GM23338 (cell line): ENCODE data around the gene PCDHGB5. TPM values are rescaled to one million over a fixed set of nuclear protein-coding genes. Genes with fewer than 3 reads are reported as not detected.
A peak's percentile ranks its signal among the peaks of the same experiment; 100 is the strongest.
"Not testable (repeated sequence)": the region's sequence is repeated elsewhere in the genome, so short reads cannot be mapped to it uniquely, and the experiment has no call there.

Experiments
- ATAC-seq: fragments of 200-7000 bp; cut with Tn5 transposase; 3 replicates; pipeline ENCODE4 v1.9.1; 2020
- DNase-seq: peaks from one replicate; pipeline ENCODE4 v3.0.0-alpha.2; 2015; ENCODE audit warnings: low spot score
- H2AFZ ChIP-seq: fragments of 200-600 bp; sonication (generic); 2 replicates; pipeline ENCODE4 v1.8.0; 2016; ENCODE audit warnings: antibody characterized with exemption, mild to moderate bottlenecking, moderate library complexity
- H3F3A ChIP-seq: fragments of 200-600 bp; sonication (generic); replicated peaks from 2 replicates; pipeline ENCODE4 v1.8.0; 2017; ENCODE audit warnings: antibody characterized with exemption, mixed run types, low read depth
- H3K27ac ChIP-seq: fragments of 200-600 bp; sonication (generic); 2 replicates; pipeline ENCODE4 v1.6.1; 2016; ENCODE audit warnings: low read depth
- H3K27me3 ChIP-seq: fragments of 200-600 bp; sonication (generic); 2 replicates; pipeline ENCODE4 v1.8.0; 2016; ENCODE audit warnings: mild to moderate bottlenecking, mixed run types, moderate library complexity; ENCODE audit not compliant: insufficient read depth
- H3K36me3 ChIP-seq: fragments of 200-600 bp; sonication (generic); 2 replicates; pipeline ENCODE4 v1.8.0; 2016; ENCODE audit warnings: mild to moderate bottlenecking; ENCODE audit not compliant: insufficient read depth
- H3K4me1 ChIP-seq: fragments of 200-600 bp; sonication (generic); 2 replicates; pipeline ENCODE4 v1.8.0; 2016; ENCODE audit warnings: mild to moderate bottlenecking, moderate library complexity; ENCODE audit not compliant: insufficient read depth
- H3K4me2 ChIP-seq: fragments of 200-600 bp; sonication (generic); 2 replicates; pipeline ENCODE4 v1.7.1; 2017; ENCODE audit warnings: mixed run types
- H3K4me3 ChIP-seq: fragments of 200-600 bp; sonication (generic); 2 replicates; pipeline ENCODE4 v1.6.1; 2016; ENCODE audit warnings: mixed run types
- H3K79me2 ChIP-seq: fragments of 200-600 bp; sonication (generic); replicated peaks from 2 replicates; pipeline ENCODE4 v1.8.0; 2017; ENCODE audit warnings: mild to moderate bottlenecking; ENCODE audit not compliant: insufficient read depth
- H3K9me2 ChIP-seq: fragments of 200-600 bp; sonication (generic); 2 replicates; pipeline ENCODE4 v1.8.0; 2017; ENCODE audit not compliant: insufficient read depth
- H4K20me1 ChIP-seq: fragments of 200-600 bp; sonication (generic); replicated peaks from 2 replicates; pipeline ENCODE4 v1.8.0; 2017; ENCODE audit warnings: mild to moderate bottlenecking; ENCODE audit not compliant: insufficient read depth
- H3K27ac Mint-ChIP-seq: 2 replicates; pipeline ENCODE4 v1.8.0; 2020; ENCODE audit warnings: inconsistent platforms, mild to moderate bottlenecking, moderate library complexity, mixed read lengths
- H3K27me3 Mint-ChIP-seq: 3 replicates; pipeline ENCODE4 v1.8.0; 2022; ENCODE audit warnings: low read depth, mild to moderate bottlenecking, moderate library complexity, mixed read lengths, inconsistent platforms; ENCODE audit not compliant: insufficient read depth, poor library complexity
- H3K36me3 Mint-ChIP-seq: 3 replicates; pipeline ENCODE4 v1.8.0; 2021; ENCODE audit warnings: low read depth, mild to moderate bottlenecking, inconsistent platforms, moderate library complexity, mixed read lengths
- H3K4me1 Mint-ChIP-seq: 3 replicates; pipeline ENCODE4 v1.8.0; 2020; ENCODE audit warnings: mild to moderate bottlenecking, inconsistent platforms, mixed read lengths
- H3K4me3 Mint-ChIP-seq: 3 replicates; pipeline ENCODE4 v1.8.0; 2021; ENCODE audit warnings: moderate library complexity, mild to moderate bottlenecking, inconsistent platforms, mixed read lengths
- H3K9me3 Mint-ChIP-seq: 3 replicates; pipeline ENCODE4 v1.8.0; 2020; ENCODE audit warnings: moderate library complexity, mild to moderate bottlenecking, inconsistent platforms, mixed read lengths
- polyA plus RNA-seq: library from polyadenylated mRNA; unstranded; fragments of >200 nt; fragmentation: Nextera tagmentation; extraction: Ambion mirVana; gene quantifications from 2 replicates; pipeline ENCODE4 v1.2.1, GENCODE V29; 2016
- total RNA-seq: library from RNA; depleted of rRNA; stranded (reverse); fragments of >200 nt; shearing (Covaris generic); gene quantifications from 2 replicates; pipeline ENCODE4 v1.2.3, GENCODE V29; 2014
- TF ChIP-seq, protein P1 (sequence below): IDR thresholded peaks from one replicate; pipeline ENCODE4 v1.6.1; 2018; ENCODE audit warnings: antibody characterized with exemption; ENCODE audit not compliant: unreplicated experiment

Gene PCDHGB5
- total and polyA plus RNA-seq, 2 experiments from 2014 or later, result 2.5 to 18.5 TPM

DNA sequence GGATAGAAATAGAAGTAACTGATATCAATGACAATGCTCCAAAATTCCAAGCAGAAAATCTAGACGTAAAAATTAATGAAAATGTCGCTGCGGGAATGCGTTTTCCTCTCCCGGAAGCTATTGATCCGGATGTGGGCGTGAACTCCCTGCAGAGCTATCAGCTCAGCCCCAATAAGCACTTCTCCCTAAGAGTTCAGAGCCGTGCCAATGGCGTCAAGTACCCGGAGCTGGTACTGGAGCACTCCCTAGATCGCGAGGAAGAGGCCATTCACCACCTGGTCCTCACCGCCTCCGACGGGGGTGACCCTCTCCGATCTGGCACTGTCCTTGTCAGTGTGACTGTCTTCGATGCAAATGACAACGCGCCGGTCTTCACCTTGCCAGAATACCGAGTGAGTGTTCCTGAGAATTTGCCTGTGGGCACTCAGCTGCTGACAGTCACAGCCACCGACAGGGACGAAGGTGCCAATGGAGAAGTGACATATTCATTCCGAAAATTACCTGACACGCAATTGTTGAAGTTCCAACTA is 15.9 kb downstream of the PCDHGB5 start:
- peaks cover 12% of the 10 kb centered on the region for H3K27me3 ChIP-seq
- H3K79me2 ChIP-seq, result 0 out of 2 replicates have a peak, but pooled peaks cover 2% of the 10 kb centered on the region
- H3K4me2 ChIP-seq, result peak overlapping the region; percentile 45; the same call in 1 of the 2 replicates
- TF ChIP-seq, protein P1, sequence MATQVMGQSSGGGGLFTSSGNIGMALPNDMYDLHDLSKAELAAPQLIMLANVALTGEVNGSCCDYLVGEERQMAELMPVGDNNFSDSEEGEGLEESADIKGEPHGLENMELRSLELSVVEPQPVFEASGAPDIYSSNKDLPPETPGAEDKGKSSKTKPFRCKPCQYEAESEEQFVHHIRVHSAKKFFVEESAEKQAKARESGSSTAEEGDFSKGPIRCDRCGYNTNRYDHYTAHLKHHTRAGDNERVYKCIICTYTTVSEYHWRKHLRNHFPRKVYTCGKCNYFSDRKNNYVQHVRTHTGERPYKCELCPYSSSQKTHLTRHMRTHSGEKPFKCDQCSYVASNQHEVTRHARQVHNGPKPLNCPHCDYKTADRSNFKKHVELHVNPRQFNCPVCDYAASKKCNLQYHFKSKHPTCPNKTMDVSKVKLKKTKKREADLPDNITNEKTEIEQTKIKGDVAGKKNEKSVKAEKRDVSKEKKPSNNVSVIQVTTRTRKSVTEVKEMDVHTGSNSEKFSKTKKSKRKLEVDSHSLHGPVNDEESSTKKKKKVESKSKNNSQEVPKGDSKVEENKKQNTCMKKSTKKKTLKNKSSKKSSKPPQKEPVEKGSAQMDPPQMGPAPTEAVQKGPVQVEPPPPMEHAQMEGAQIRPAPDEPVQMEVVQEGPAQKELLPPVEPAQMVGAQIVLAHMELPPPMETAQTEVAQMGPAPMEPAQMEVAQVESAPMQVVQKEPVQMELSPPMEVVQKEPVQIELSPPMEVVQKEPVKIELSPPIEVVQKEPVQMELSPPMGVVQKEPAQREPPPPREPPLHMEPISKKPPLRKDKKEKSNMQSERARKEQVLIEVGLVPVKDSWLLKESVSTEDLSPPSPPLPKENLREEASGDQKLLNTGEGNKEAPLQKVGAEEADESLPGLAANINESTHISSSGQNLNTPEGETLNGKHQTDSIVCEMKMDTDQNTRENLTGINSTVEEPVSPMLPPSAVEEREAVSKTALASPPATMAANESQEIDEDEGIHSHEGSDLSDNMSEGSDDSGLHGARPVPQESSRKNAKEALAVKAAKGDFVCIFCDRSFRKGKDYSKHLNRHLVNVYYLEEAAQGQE, result no peak
- peaks cover 28% of the 10 kb centered on the region for H3K27me3 Mint-ChIP-seq
- H3K4me1 Mint-ChIP-seq, result peaks cover 17% of the 10 kb centered on the region
- peak overlapping the region; percentile 40; the same call in 1 of the 2 replicates for H3K4me3 ChIP-seq
- H4K20me1 ChIP-seq, result peaks cover 7% of the 10 kb centered on the region; the same call in 1 of the 2 replicates
- H3K9me3 Mint-ChIP-seq, result peaks cover 47% of the 10 kb centered on the region
- peaks cover 2% of the 10 kb centered on the region for H3K4me1 ChIP-seq
- DNase-seq, result no peak
- no peaks in the 10 kb centered on the region for H3K9me2 ChIP-seq
- peak overlapping the region; percentile 90 for H3K4me3 Mint-ChIP-seq
- peak overlapping the region; percentile 89; the same call in 1 of the 2 replicates for H3K27ac Mint-ChIP-seq
- no peaks in the 10 kb centered on the region for H3F3A ChIP-seq
- H2AFZ ChIP-seq, result no peak overlapping the region; the same call in 1 of the 2 replicates
- H3K36me3 Mint-ChIP-seq, result peaks cover 50% of the 10 kb centered on the region
- ATAC-seq, result peak; percentile 65
- no peak overlapping the region for H3K27ac ChIP-seq
- no peaks in the 10 kb centered on the region for H3K36me3 ChIP-seq

DNA sequence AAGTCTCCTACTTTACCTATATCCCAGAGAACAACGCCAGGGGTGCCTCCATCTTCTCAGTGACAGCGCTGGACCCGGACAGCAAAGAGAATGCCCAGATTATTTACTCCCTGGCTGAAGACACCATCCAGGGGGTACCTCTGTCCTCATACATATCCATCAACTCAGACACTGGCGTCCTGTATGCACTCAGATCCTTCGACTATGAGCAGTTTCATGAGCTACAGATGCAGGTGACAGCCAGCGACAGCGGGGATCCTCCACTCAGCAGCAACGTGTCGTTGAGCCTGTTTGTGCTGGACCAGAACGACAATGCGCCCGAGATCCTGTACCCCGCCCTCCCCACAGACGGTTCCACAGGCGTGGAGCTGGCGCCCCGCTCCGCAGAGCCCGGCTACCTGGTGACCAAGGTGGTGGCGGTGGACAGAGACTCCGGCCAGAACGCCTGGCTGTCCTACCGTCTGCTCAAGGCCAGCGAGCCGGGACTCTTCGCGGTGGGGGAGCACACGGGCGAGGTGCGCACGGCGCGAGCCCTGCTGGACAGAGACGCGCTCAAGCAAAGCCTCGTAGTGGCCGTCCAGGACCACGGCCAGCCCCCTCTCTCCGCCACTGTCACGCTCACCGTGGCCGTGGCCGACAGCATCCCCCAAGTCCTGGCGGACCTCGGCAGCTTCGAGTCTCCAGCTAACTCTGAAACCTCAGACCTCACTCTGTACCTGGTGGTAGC is 17.0 kb downstream of the PCDHGB5 start:
- not testable (repeated sequence) for H3K4me3 ChIP-seq, H3K4me1 ChIP-seq, H2AFZ ChIP-seq, ATAC-seq, H3K27me3 ChIP-seq, DNase-seq, H3K79me2 ChIP-seq, H3K9me2 ChIP-seq, H3K27ac ChIP-seq, H3K4me2 ChIP-seq, H4K20me1 ChIP-seq, H3F3A ChIP-seq, H3K27ac Mint-ChIP-seq, H3K36me3 ChIP-seq
- Mint-ChIP-seq H3K4me1 (peaks cover 14% of the 10 kb centered on the region), H3K4me3 (peak overlapping the region; percentile 11; the same call in 2 of the 3 replicates), H3K27me3 (peaks cover 26% of the 10 kb centered on the region), H3K9me3 (peaks cover 51% of the 10 kb centered on the region), H3K36me3 (peaks cover 55% of the 10 kb centered on the region)
- TF ChIP-seq, protein P1, result peak; percentile 39

DNA sequence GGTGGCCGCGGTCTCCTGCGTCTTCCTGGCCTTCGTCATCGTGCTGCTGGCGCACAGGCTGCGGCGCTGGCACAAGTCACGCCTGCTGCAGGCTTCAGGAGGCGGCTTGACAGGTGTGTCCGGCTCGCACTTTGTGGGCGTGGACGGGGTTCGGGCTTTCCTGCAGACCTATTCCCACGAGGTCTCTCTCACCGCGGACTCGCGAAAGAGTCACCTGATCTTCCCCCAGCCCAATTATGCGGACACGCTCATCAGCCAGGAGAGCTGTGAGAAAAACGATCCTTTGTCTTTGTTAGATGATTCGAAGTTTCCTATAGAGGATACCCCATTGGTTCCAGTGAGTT is 17.5 kb downstream of the PCDHGB5 start:
- not testable (repeated sequence) for H3K27me3 ChIP-seq, H3F3A ChIP-seq, H4K20me1 ChIP-seq, H3K79me2 ChIP-seq, H3K9me2 ChIP-seq, H3K36me3 ChIP-seq, DNase-seq, H3K27ac Mint-ChIP-seq, H2AFZ ChIP-seq, H3K4me2 ChIP-seq, H3K4me3 Mint-ChIP-seq, ATAC-seq, H3K27ac ChIP-seq, H3K4me3 ChIP-seq, H3K4me1 ChIP-seq
- H3K36me3 Mint-ChIP-seq, result peaks cover 58% of the 10 kb centered on the region
- H3K4me1 Mint-ChIP-seq, result peaks cover 17% of the 10 kb centered on the region
- H3K9me3 Mint-ChIP-seq, result peaks cover 55% of the 10 kb centered on the region
- H3K27me3 Mint-ChIP-seq, result peaks cover 25% of the 10 kb centered on the region
